Measurements from ENCODE around the gene SAG. TPM values are rescaled to one million over a fixed set of nuclear protein-coding genes. Genes with fewer than 3 reads are reported as not detected.

The SAG gene
- total RNA-seq, result not detected in 2 replicates

DNA sequence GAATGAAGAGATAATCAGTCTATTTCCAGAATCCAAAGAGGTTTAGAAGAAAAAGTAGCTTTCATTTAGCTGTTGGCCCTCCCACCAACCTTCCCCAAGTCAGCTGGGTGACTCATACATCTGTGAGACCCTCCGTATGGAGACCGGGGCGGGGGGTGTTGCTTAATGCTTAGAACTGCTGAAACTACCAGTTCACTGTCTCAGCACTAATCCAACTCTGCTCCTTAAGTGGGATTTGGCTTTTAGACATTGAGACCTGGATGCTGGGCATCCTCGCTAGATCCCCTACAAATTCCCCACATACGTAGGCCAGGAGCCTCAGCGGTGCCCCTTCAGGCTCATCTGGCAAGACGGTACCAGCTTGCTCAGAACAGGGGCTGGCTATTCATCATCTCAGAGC lies at the start of gene SAG:
Gene SAG, plus strand, starts transcription at position 252 of the 400 bp plus-strand sequence. CDS start 1,374 bp downstream, outside the sequence.

DNA sequence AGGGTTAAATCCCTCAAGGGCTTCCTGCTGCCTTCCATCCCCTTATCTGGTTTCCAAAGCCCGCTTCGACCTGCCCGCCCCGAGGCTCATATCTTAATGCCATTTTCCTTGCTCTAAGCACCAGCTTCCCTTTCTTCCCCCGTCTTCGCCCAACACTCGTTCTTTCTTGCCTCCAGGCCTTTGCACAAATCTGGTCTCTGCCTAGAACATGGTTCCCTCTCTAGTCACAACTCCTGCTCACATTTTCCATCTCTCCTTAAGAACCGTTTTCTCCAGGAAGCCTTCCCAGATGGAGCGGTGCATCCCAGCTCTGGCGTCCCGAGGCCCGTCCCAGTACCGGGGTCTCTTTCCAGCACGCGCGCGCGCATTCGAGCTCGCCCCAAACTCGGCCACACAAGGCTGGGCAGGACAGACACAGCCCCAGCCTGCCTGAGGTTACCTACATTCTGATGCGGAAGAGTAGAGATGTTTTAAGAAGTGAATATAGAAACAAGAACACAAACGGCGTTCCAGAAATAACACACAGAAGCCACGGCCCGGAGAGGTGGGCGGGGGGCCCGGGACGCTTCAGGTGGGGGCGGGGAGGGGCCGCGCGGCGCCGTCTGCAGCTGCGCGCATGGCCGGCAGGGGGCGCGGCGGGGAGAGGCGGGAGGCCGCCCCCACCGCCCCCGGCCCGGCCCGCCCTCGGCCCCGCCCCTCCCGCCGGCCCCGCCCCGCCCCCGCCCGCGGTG lies 46.3 kb downstream of the SAG start, which contains the start of gene DGKD:
Gene DGKD, plus strand, starts transcription at position 726 of the 731 bp plus-strand sequence. CDS start 25 bp downstream, outside the sequence.

Other genes starting within 250 kb of the SAG start
- gene INPP5D, start 247.5 kb upstream of the SAG start, total RNA-seq, result 26.9 and 28.6 TPM in 2 replicates
- gene ATG16L1, start 56.1 kb upstream of the SAG start, total RNA-seq, result 30.7 and 37.1 TPM in 2 replicates
- gene DGKD, start 46.7 kb downstream of the SAG start, total RNA-seq, result 8.5 and 14.1 TPM in 2 replicates